DMS 273 (cell line): Measurements from ENCODE around the gene FBXO28.
"Not testable (repeated sequence)": the region's sequence is repeated elsewhere in the genome, so short reads cannot be mapped to it uniquely, and the experiment has no call there.

ENCODE experiments used
- DNase-seq: peaks from one replicate; lab custom pipeline; 2025; ENCODE audit not compliant: unreplicated experiment; lab: John Stamatoyannopoulos, UW

The FBXO28 gene

DNA sequence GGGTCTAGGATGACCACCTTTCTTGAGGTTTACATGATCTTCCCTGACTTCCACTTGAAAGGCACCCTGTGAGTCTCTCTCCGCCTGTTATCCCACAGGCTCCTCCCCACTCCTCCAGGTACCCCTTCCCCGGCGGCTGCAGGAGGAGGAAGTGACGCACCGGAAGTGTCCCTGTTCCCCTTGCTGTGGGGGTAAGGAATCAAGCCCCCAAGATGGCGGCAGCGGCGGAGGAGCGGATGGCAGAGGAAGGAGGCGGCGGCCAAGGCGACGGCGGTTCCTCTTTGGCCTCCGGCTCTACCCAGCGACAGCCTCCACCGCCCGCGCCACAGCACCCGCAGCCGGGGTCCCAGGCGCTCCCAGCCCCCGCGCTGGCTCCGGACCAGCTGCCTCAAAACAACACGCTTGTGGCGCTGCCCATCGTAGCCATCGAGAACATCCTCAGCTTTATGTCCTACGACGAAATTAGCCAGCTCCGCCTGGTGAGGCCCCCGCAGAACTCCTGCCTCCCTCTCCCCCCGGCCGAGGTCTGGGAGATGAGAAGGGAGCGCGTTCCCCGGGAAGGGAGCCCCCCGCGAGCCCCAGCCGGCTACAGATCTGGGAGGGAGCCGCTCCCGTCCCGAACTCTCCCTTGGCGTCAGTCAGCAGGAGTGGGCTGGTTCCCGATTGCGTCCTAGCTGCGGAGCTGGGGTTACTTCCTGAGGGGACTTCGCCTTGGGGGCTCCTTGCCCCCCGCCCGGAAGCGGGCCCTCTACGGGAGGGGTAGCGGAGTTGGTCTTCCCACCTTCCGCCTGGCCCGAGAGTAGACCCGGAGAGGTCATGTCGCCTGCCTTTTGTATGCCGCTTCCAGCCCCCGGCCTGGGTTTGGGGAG lies at the start of gene FBXO28:
Gene FBXO28 (plus strand): TSS at position 194 of the 869 bp plus-strand sequence. CDS start 19 bp downstream, at position 213.
- peak; percentile 98 for DNase-seq

DNA sequence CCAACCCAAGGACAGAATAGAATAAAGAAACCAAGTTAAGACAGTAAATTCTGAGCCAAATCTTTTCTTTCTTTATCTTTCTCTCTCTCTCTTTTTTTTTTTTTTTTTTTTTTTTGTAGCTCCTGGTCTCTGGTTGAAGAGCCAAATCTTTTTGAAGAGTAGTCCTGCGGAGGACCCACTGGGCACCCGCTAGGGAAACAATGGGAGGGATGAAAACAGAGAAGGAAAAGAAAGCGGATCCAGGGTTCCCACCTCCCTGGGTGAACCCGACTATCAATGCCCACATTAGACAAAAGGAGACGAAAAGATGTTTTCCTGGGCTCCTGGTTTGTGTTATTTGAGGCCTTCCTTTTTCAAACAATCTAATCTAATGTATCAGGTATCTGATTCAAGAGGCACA lies 49.8 kb upstream of the FBXO28 start:
- DNase-seq = no peak

DNA sequence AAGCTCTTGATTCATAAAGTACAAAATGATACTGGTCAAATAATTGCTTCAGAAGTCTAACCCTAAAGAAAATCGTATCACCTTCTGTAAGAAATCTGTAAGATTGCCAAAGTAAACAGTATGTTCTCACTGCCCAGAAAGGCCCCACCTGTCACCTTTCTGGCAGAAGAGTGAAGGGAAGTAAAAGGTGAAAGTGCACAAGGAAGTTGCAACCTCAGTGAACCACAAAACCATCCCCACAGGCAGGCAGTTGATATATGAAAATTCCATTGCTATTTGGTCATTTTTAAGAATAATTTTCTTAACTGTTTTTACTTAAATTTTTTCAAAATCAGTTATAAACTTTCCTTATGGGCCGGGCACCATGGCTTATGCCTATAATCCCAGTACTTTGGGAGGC lies 48.5 kb upstream of the FBXO28 start:
- peak; percentile 41 for DNase-seq

DNA sequence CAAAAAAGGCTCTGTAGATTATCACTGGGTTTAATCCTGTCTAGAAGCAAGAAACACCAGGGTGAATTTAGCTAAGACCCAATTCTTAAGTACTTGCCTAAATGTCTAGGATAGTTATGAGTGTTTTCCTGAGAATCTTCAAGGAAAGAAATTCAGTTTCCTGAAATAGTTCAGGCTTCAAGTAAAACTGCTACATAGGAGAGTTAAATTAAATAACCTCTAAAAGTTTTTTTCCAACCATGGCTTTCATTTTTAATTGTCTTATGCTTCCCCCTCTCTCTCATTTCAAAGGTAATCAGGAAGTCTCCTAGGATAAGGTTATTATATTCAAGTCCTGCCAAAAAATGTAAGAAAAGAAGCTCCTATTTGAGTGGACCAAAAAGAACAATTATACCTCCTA lies 46.7 kb upstream of the FBXO28 start:
- DNase-seq = no peak

- no peak for DNase-seq
Observed at GRCh38 chr1:224067621-224068457, 46.1 kb upstream of the FBXO28 start.

DNA sequence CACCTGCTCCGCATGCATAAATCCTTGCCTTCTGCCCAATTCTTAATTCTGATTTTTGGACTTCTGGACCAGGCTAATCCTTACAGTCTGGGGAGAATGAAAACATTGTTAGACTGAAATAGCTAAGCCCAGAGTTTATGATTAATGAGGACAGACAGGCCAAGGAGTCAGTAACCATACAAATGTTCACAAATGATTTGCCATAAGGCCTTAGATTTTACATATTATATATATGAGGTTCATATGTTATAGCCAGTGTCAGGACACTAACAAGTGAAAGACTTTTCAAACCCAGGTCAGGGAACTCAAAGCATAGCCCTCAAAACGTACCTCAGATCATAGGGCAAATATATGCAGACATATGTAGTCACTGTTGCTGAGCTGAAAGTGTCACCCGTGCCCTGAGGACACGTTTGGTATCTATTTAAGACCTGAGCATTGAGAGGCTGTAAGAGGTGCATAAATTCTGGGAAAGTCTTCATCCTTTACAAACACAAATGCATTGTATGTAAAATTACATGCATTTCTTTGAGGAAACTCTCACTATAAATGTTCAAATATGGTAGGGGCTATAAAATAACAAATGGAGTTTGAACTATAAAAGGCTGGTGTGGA lies 45.3 kb upstream of the FBXO28 start:
- DNase-seq = no peak

DNA sequence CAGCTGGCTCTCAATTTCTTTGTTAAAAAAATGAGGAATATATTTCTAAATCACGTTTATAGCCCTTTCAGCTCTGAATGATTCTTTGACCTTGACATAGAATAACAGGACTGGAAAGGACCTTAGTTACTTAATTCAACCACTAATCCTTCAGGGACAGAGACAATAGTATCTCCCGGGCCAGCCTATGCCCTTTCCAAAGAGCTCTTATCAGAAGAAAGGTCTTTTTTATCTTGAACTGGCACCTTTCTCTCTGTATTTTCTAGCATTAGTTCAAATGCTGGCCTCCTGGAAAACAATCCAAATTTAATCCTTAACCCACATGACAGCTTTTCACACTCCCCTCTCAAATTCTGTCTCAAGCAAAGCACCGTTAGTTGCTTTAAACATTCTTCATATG lies 44.8 kb upstream of the FBXO28 start:
- DNase-seq = no peak

DNA sequence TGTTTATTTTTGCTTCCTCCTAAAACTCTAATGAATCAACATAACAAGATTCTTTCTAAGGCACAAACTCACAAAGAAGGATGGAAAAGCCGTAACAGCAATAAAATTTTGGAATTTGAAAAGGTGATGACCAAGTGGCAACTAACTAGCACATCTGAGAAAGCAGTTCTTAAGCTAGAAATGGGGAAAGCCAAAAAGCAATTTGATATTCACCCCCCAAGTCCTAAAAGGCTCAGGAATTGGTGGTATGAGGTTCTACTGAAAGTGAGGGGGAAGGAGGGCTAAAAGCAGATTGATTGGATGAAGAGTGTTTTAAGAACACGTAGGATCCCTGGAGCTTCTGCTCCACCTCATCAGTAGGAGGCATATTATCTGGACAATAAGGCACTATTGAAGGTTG lies 43.4 kb upstream of the FBXO28 start:
- DNase-seq = no peak

GRCh38 chr1:224076407-224076806 lies 37.5 kb upstream of the FBXO28 start:
- no peak for DNase-seq

GRCh38 chr1:224079644-224080043 lies 34.3 kb upstream of the FBXO28 start:
- not testable (repeated sequence) for DNase-seq

DNA sequence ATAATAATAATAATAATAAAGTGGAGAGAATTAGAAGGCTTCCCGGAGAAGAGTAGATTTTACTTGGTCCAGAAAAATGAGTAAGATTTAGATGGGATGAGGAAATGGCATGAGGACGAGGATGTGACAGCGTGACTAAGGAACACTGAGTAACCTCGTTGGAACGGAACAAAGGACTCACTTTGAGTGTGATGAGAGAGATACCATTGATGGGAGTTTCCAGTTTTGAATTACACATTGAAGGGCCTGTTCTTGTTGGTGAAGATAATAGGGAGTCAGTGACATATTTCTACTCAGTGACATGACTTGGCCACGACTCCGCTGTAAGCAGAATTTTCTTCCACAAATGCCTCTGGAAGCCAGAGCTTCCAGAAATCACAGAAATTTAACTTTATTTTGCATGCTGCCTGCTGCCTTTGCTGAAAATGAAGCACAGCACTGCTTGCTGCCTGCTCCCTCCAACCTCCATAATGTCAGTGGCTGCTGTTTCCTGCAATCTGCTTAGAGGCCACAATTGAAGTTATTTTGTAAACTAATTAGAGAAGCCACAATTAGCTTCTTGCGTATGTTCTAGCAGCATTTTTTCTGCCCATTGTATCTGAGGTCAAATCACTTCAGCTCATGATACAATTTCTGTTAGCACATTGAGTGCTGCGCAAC lies 33.7 kb upstream of the FBXO28 start:
- no peak for DNase-seq

GRCh38 chr1:224081604-224082003 lies 32.3 kb upstream of the FBXO28 start:
- DNase-seq = no peak

- DNase-seq = no peak
Observed at GRCh38 chr1:224082146-224082545, 31.8 kb upstream of the FBXO28 start.

DNA sequence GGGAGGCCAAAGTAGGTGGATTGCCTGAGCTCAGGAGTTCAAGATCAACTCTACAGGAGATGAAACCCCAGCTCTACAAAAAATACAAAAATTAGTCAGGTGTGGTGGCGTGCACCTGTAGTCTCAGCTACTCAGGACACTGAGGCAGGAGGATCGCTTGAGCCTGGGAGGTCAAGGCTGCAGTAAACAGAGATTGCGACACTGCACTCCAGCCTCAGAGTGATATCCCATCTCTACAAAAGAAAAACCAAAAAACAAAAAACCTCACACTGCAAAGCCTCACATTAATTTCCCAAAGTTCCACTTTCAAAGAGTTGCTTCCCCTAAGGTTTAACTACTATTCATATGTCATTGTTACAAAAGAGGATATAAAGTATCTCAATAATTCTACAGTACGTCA lies 29.0 kb upstream of the FBXO28 start:
- no peak for DNase-seq

GRCh38 chr1:224085421-224086108 lies 28.3 kb upstream of the FBXO28 start:
- no peak for DNase-seq

DNA sequence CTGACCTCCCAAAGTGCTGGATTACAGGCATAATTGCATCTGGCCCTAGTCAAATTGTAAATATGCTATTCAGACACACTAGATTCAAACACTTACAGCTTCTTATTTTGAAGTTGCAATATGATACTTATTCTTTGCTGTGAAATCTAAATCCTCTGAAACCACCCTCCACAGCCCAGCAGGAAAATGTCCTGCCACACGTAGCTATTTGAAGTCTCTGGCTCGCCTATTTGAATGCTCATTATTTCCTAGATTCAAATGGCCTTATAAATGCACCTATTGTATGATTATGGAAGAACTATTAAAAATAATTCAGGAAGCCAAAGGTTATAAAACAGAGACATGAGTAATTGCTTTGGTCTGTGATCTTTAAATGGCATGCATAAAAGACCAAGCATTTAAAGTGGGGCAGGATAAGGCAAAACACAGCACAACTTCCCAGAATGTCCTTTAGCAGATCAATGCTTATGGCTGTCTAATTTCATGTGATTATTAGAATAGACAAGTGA lies 26.6 kb upstream of the FBXO28 start:
- DNase-seq = no peak

DNA sequence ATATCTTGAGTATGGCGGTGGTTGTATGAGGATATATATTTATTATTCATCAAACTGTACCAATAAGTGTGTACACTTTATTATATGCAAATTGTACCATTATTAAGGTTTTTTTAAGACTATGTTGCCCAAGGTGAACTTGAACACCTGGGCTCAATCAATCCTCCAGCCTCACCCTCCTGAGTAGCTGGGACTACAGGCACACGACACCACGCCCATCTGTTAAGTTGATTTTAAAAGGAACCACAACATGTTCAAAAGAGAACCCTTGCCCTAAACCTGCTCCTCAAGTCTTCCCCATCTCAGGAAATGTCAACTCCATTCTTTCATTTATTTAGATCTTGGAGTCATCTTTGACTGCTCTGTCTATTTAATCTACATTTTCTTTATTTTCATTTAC lies 24.3 kb upstream of the FBXO28 start:
- DNase-seq = no peak

GRCh38 chr1:224090116-224090515 lies 23.8 kb upstream of the FBXO28 start:
- DNase-seq = no peak

DNA sequence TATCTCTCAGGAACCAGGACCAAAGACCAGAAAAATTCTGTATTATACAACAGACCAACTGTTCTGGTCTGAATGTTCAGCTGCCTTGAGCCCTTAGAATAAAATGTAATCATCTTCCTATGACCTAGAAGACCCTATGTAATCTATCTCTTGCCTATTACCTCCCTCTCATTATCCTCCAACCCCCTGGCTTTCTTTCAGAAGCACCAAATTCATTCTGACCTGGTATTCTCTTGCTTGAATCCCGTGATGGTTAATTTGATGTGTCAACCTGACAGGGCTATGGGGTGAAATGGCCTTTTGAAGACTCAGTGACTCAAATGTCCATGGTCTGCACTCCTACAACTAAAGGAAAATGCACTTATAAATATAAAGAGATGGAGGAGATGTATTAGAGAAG lies 21.8 kb upstream of the FBXO28 start:
- no peak for DNase-seq

DNA sequence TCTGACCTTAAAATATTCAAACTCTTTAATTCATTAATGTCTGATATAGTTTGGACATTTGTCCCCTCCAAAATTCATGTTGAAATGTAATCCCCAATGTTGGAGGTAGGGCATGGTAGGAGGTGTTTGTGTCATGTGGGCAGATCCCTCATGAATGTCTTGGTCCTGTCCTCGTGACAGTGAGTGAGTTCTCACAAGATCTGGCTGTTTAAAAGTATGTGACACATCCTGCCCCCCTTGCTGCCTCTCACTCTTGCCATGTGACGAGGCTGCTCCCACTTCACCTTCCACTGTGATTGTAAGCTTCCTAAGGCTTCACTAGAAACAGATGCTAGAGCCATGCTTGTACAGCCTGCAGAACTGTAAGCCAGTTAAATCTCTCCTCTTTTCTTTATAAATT lies 21.3 kb upstream of the FBXO28 start:
- no peak for DNase-seq
